HG03045 (cell line): ENCODE data around the gene ACCS.

Experiments used
- ATAC-seq: cut with Tn5 transposase; IDR thresholded peaks from one replicate; pipeline ENCODE4 v1.9.1; 2021; ENCODE audit warnings: mild to moderate bottlenecking, moderate library complexity; ENCODE audit not compliant: unreplicated experiment

Gene ACCS, protein sequence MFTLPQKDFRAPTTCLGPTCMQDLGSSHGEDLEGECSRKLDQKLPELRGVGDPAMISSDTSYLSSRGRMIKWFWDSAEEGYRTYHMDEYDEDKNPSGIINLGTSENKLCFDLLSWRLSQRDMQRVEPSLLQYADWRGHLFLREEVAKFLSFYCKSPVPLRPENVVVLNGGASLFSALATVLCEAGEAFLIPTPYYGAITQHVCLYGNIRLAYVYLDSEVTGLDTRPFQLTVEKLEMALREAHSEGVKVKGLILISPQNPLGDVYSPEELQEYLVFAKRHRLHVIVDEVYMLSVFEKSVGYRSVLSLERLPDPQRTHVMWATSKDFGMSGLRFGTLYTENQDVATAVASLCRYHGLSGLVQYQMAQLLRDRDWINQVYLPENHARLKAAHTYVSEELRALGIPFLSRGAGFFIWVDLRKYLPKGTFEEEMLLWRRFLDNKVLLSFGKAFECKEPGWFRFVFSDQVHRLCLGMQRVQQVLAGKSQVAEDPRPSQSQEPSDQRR

DNA sequence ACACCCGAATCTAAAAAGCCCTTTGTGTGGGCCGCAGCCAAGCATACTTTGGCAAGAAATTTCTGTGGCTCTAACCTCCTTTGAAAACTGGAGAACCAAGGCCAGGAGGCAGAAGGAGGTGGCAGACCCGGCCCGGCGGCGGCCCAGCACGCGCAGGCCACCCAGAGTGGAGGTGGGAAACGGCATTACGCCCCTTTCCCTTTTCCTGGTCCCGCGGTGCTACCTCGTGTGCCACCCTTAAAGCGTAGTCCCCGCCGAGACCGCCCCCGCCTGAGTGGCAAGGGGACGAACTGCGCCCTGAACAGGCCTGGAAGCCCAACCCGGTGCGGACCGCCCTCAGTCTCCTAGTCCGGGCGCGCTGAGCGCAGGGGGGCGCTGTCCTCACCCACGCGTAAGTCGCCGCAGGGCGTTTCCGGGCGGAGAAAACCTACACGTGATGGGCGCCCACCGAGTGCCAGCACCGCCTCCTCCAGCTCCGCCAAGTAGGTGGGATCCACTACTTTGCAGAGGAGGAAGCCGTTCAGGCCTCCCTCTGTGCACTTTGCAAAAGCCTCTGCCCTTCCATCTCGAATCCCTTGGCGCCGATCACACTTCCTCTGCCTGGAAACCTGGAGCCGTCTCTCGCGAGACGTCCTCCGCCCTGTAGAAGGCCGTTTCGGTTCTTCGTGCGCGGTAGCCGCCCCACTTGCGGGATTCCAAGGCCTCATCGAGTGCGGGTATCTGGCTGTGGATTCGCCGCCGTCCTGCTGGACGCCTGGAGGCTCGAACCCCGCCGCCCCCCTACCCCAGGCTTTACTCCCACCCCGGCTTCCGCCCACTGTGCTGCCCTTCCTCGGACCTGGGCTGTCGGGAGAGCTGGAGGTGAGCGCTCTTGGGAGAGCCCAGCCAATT is at the start of gene ACCS:
Gene ACCS (plus strand): TSS at position 430 of the 891 bp plus-strand sequence. CDS start 1,358 bp downstream, outside the sequence.
- ATAC-seq: peak; percentile 94

DNA sequence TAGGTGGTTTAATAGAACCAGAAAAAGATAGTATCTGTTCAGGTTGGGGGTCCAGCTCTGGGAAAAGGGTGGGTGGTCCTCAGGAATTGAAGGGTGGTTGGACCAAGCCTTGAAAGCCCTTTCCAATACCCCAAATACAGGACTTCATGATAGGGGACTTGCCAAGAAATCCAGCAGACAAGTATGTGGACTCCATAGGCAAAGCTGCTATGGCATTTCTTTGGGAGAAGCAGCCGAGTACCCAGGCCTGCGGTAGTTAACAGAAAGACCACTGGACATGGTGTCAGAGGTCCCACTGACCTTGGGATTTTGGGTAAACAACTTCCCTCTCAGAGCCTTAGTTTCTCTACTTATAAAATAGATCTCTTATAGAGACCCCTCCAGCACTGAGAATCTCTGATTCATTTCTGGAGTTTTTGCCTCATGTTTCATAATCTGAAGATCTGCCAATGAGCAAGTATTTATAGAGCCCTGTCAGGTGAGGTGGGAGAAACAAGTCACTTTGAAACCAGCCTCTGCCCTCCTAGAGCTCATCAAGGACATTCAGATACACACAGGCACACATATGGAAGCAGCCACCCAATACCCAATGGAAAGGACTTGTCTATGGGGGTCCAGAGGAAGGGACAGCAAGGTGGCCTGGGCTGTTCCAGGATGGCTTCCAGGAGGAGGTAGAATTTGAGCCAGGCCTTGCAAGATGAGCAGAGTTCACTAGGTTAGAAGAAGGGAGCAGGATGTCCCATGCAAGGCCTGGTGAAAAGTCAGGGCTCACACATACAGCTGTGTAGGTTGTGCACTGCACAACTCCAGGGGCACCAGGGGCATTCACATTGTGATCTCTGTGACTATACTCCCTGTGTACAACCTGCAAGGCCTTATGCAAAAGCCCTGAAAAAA is 49.3 kb upstream of the ACCS start:
- ATAC-seq: no peak

DNA sequence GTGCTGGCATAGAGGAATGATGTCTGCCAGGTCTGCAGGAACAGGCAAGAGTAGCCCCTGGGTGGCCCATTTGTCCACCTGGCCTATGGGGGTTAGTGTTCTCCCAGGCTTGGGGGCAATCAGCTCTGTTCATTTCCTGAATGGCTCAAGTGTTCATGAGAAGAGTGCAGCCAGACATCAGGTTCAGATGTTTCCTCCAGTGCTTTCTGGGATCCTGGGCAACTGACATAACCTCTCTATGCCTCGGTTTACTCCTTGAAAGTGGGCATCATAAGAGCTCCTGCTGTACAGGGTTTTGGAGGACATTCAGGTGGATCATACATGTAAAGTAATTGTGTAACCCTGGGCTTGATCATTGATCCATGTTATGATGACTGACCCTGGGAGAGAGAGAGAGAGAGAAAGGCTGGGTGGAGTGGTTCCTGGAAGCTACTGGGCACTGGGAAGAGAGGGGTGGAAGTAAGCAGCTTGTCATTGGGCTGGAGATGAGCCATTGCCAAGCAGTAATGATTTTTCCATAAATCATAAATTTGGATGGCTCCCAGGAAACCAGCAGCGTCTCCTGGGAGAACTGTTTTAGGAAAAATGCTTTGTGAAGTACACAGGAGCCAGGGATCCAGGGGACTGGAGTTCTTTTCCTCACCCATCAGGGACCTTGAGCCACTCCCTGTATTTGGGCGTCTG is 48.5 kb upstream of the ACCS start:
- no peak for ATAC-seq

DNA sequence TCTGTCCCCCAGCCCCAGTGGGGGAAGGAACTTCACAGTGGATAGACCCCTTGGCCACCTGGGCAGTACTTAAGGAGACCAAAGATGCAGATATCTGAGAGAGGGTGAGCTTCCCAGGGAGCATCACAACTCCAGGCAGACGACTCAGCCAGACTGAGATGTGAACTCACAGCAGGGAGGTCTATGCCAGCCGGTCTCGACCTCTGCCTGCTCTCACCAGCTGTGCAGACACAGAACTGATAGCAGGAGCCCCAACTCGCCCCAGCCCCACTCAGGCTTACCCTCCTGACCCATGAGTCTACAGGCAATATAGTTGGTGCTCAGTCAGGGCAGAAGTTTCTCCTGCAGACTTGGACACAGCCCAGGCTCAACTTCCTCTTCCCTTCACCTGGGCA is 47.9 kb upstream of the ACCS start:
- ATAC-seq: no peak

DNA sequence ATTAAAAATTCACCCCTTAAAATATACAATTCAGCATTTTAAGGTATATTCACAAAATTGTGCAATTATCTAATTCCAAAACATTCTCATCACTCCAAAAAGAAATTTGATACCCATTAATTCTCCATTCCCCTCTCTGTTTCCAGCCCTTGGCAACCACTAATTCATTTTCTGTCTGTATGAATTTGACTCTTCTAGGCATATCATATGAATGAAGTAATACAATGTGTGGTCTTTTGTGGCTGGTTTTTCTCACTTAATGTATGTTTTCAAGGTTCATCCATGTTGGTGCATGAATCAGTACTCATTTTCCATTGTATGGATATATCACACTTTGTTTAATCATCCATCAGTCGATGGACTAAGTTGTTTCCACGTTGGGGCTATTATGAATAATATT is 47.2 kb upstream of the ACCS start:
- no peak for ATAC-seq

DNA sequence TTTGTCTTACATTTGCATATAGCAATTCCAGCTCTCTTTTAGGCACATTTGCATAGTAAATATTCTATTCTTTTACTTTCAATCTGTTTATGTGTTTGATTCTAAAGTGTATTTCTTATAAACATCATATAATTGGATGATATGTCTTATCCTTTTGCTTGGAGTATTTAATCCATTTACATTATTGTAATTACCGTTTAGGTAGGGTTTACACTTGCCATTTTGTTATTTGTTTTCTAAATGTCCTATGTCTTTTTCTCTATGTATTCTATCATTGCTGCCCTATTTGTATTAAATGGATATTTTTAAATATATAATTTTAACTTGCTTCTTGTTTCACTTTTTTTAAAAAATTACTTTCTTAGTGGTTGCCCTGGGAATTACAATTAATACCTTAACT is 41.1 kb upstream of the ACCS start:
- no peak for ATAC-seq

DNA sequence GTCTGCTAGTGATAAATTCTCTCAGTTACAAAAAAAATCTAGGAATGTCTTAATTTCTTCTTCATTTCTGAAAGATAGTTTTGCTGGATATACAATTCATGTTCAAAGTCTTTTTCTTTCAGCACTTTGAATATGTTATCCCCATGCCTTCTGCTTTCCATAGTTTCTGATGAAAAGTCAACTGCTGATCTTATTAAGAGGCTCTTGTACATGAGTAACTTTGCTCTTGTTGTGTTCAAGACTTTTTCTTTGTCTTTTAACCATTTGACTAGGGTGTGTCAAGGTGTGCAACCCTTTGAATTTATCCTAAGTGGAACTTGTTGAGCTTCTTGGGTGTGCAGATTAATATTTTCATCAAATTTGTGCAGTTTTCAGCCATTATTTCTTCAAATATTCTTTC is 40.3 kb upstream of the ACCS start:
- ATAC-seq: no peak

DNA sequence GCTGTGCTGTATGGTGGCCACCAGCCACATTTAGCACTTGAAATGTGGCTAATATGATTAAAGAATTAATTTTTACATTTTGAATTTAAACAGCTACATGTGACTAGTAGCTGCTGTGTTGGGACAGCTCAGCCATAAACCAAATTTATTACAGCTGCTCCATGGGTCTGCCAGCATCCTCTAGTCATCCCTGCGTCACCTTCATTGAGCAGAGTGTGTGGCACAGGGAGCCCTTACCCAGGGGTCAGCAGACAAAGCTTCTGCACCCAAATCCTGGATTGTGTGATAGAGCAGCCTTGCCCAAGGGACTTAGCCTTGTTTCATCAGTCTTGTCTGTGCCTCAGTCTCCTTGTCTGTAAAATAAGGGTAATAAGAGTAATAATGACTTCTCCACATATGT is 37.7 kb upstream of the ACCS start:
- no peak for ATAC-seq

DNA sequence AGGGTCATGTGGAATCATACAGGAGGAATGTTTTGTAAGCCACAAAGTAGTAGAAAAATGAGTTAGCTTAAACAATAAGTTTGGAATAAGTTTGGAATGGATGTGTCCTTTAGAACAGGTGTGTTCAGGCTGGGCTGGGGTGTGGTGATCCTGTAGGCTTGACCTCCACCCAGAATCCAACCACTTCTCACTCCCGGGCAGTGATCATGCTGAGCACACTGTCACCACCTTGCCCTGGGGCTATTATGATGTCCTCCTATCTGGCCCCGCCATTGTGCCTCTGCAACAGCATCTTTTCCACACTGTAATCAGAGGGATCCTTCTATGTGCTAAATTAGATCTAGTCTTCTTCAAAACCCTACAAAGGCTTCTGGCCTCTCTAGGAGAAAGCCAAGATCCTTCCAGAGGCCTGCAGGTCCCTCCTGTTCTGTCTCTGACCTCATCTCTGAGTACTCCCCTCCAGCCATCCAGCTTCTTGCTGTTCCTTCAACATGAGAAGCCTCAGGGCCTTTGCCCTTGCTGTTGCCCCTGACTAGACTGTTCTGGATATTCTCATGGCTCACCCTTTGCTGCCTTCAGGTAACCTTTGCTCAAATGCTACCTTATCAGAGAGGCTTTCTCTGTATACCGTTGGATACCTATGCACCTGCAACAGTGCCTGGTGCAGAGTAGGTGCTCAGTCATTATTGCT is 37.1 kb upstream of the ACCS start:
- ATAC-seq: no peak

DNA sequence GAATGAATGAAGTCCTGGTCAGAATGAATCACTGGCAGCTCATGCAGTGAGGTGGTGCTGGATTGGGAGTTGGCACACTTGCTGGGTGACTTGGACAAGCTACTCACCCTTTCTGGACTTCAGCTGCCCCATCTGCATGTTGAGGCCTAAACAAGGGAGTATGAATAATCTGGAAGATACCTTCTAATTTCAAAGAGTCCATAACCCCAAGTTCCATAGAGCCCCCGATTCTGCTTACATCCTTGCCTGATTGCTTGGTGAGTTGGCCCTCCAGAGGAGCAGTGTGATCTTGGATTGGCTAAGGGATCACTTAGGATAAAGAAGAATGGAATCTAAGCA is 36.6 kb upstream of the ACCS start:
- ATAC-seq: no peak

DNA sequence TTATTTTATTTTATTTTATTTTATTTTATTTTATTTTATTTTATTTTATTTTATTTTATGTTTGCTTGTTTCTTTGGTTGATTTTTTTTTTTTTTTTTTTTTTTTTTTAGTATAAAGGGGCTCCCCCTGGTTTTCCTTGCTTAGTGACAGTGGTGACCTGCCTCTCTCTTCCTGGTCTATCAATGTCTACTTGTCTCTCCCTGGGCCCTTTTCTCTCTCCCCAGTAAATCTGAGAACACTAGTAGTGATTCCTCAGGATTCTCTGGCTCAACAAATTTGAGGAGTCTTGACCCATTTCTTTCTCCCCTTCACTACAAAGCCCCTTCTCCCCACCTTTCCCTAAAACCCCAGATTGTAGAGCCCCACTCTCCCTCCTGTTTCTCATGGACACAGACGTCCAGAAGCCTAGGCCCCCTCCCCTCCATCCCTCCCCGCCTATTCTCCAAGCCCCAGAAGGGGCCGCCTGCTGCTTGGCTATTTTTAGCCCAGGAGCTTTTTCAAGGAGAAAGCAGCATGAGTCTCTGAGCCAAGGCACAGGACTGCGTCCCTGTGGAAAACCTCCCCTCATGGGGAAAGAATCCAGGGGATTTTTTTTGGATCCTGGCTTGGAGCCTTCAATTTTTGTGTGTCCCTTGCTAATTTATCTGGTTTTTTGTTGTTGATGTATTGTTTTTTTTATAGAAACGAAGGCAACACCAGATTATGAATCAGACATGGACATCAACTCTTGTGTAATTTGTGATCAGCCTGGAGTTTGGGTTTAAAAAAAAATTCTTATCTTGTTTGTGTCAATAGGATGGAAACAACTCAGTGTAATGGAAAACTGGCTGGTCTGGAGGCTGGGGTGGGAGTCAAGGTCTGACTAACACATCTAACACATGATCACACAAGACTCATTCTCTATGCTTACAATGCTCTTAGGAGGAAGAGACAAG is 35.8 kb upstream of the ACCS start:
- no peak for ATAC-seq

DNA sequence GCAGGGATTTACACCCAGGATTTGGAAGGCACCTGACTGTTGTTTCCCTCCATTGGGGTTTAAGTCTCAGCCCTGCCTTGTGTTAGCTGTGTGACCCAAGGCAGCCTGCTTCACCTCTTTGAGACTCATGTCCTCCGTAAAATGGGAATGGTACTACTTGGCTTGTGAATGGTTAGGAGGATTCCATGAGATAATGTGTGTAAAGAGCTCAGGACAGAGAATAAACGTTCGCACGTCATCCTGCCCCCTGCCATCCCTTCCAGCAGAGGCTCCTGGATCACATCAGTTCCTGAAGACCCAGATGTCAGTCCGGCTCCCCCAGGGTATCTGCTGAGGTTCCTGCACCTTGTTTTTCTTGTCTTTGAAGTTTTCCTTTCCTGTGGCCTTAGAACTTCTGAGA is 35.1 kb upstream of the ACCS start:
- no peak for ATAC-seq

DNA sequence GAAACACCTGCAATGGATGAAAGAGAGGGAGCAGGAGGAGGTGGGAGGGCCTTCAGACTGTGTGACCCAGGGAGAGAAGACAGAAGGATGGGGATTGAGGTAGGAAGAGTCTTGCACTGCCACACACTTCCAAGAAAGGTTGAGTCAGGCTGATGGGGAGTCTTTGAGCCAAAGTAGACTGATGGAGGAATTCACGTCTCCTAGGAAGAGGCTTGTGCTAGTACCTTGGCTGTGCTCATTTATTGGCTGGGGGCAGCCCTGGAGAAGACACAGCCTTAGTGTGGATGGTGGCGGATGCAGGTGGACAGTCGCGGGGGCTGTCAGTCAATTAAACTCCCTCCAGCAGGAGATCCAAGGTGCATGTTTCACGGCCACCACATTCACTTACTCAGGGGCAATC is 34.5 kb upstream of the ACCS start:
- ATAC-seq: no peak

DNA sequence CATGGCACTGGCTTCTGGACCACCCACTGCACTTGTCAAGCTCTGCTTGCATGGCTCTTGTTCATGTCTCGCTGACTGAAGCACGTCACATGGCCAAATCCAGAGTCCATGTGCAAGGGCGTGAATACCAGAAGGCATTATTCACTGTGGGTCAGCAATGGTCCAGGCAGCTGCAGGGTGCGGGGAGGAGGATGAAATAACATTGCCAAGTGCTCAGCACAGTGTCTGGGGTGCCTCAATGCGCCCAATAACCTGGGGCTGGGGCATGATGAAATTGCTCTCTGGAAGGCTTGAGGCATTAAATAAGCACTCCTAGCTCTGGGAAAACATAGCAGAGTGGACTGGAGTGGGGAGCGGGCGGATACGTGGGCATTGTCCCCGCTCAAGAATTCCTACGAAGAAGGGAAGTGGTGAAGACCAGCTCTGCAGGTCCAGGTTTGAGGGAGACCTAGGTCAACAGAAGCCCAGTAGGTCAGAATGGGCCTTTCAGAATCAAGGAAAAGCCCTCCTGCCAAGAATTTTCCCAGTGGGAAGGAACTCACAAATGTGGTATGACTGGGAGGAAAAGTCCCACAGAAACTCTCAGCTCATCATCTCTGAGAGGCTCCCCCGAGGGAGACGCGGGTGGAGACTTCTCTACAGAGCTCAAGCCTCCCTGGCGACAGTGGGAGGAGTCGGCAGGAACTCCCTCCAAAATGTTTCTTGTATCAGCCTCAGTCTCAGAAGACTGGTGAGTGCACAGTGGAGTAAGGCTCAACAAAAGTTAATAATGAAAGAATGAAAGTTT is 33.6 kb upstream of the ACCS start:
- ATAC-seq: no peak

DNA sequence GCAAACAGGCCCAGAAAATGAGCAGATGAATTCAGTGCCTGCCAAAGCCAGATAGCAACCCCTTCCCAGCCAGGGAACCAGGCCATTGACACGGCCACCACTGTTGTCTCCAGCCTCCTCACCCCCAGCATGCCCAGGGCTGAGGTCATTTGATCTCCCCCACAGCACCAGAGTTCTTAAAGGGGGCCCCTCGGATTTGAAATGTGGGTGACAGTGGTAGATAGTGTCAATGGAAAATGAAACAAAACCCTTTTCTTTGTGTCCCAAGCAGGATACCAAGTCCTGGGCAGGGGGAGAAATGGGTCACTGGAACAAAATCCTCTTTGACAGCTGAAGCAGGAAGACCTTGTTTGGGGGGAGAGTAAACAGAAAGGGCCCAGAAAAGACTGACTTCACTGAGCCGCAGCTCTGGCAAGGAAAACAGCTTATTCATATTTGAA is 32.6 kb upstream of the ACCS start:
- no peak for ATAC-seq

DNA sequence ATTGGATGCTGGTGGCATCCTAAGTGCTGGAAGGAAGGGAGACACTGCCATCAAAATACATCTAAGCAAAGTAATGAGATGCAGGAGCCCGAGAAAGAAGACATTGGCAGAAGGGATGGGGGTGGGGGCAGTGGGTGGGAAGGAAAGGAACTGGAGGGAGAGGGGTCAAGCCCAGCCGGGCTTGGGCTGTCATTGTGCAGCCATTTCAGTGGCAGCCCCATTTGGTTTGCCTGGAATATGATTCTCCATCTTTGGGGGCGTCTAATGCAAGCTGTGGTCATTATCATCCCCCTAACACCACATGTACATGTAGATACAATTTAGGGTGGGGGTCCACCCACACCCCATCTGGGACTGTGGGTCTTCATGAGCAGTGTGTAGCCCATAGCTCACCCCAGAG is 32.2 kb upstream of the ACCS start:
- no peak for ATAC-seq

DNA sequence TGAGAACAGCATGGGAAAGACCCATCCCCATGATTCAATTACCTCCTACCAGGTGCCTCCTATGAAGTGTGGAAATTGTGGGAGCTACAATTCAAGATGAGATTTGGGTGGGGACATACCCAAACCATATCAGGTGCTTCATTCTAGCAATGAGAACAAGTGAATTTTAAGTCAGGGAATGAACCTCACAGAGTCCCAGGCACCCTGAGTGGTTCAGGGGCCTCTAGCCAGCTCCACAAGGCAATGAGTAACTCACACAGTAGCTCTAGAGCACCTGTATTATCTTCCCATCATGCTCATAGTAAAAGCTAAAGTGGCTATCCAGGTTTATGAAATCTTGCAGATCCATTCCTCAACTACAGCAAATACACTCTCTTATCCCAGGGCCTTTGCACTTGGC is 31.4 kb upstream of the ACCS start:
- no peak for ATAC-seq
